Measurements from ENCODE around the gene LY6G5B. TPM values are rescaled to one million over a fixed set of nuclear protein-coding genes. Genes with fewer than 3 reads are reported as not detected.

The LY6G5B gene
- polyA plus RNA-seq, 1 of the 3 experiments (the other 2 are of a cell fraction) = 12.7 TPM

- Histone ChIP-seq H4K20me1 (ENCODE audit: insufficient read depth) (peaks cover 19% of the 10 kb centered on the region; the same call in 1 of the 2 replicates), H3K27ac (ENCODE audit: low read depth in 2 of 2, low read length in 1 of 2) (peak overlapping the region in 1 of 2 experiments; percentile 1; a peak in 2 of 4 replicates), H3F3A (replicated peaks; ENCODE audit: insufficient read depth) (peaks cover 36% of the 10 kb centered on the region), H2AFZ (ENCODE audit: low read depth) (no peak overlapping the region), H3K4me3 (ENCODE audit: low read depth in 2 of 2, low read length in 1 of 2) (no peak overlapping the region), H3K4me2 (no peak overlapping the region), H3K36me3 (replicated peaks in 1 of 2; ENCODE audit: control insufficient read depth in 1 of 2, insufficient read depth in 2 of 2, low read length in 1 of 2) (peaks cover 53 to 97% of the 10 kb centered on the region in 2 experiments), H3K27me3 (ENCODE audit: insufficient read depth) (no peaks in the 10 kb centered on the region), H3K79me2 (ENCODE audit: insufficient read depth) (peaks cover 19% of the 10 kb centered on the region; the same call in 1 of the 2 replicates), H3K9me3 (no peaks in the 10 kb centered on the region), H3K9ac (no peak overlapping the region), H3K4me1 (ENCODE audit: control insufficient read depth in 1 of 2, insufficient read depth in 2 of 2, low read depth in 1 of 2, low read length in 1 of 2) (no peaks in the 10 kb centered on the region; a peak in 1 of 4 replicates), H3K9me2 (no peaks in the 10 kb centered on the region)
- TF ChIP-seq POLR2AphosphoS5 (IDR thresholded peaks at IDR 0.05; ENCODE audit: low read depth, low read length) (0 out of 2 replicates have a peak, but pooled peaks have one; percentile 9), RAD21 (IDR thresholded peaks at IDR 0.05; ENCODE audit: low read length) (no peak)
- WGBS (ENCODE audit: low lambda C conversion rate) = 93% methylated on average over 26 of the region's 26 CpGs
- ChIA-PET POLR2A (interaction anchor here (1.0 to 1.1 kb wide), 2 partner anchors 19 to 28 kb away, joined by 3 read pairs; partner anchors contain the start of gene C6orf47), CTCF (interaction anchor here (1.4 kb wide), 1 partner anchor 11 kb away, joined by 4 read pairs; no protein-coding TSS in a partner anchor)
- DNase-seq = peak; percentile 22
Measured at GRCh38 chr6:31632279-31632946, 37.4 kb upstream of the LY6G5B start.

- H3K27me3 ChIP-seq (ENCODE audit: insufficient read depth) = no peaks in the 10 kb centered on the region
- WGBS (ENCODE audit: low lambda C conversion rate) = 98% methylated on average over 5 of the region's 7 CpGs
- H3K4me2 ChIP-seq = no peak overlapping the region
- no peaks in the 10 kb centered on the region for H3K9me3 ChIP-seq
- H3K9ac ChIP-seq = no peak overlapping the region
- H3K36me3 ChIP-seq (replicated peaks in 1 of 2; ENCODE audit: control insufficient read depth in 1 of 2, insufficient read depth in 2 of 2, low read length in 1 of 2) = peaks cover 44 to 96% of the 10 kb centered on the region in 2 experiments
- peaks cover 19% of the 10 kb centered on the region; the same call in 1 of the 2 replicates for H4K20me1 ChIP-seq (ENCODE audit: insufficient read depth)
- POLR2A ChIA-PET = interaction anchor here (1.0 to 1.3 kb wide), 4 partner anchors 10 to 27 kb away, joined by 3 to 11 read pairs (median 4); partner anchors contain the start of gene C6orf47
- CTCF ChIA-PET = interaction anchor here (0.6 to 1.4 kb wide), 3 partner anchors 10 to 416 kb away, joined by 3 to 4 read pairs (median 4); no protein-coding TSS in a partner anchor
- DNase-seq = peak; percentile 18
- H3K4me3 ChIP-seq (ENCODE audit: low read depth in 2 of 2, low read length in 1 of 2) = no peak overlapping the region
- H3K27ac ChIP-seq (ENCODE audit: low read depth in 2 of 2, low read length in 1 of 2) = no peak overlapping the region; a peak in 1 of 4 replicates
- H3F3A ChIP-seq (replicated peaks; ENCODE audit: insufficient read depth) = peaks cover 43% of the 10 kb centered on the region
- no peaks in the 10 kb centered on the region for H3K9me2 ChIP-seq
- no peak for TF ChIP-seq IRF3 (IDR thresholded peaks at IDR 0.05; ENCODE audit: low read depth, low read length)
- no peak overlapping the region for H2AFZ ChIP-seq (ENCODE audit: low read depth)
- H3K4me1 ChIP-seq (ENCODE audit: control insufficient read depth in 1 of 2, insufficient read depth in 2 of 2, low read depth in 1 of 2, low read length in 1 of 2) = no peaks in the 10 kb centered on the region; a peak in 1 of 4 replicates
- H3K79me2 ChIP-seq (ENCODE audit: insufficient read depth) = peaks cover 19% of the 10 kb centered on the region; the same call in 1 of the 2 replicates
Measured at GRCh38 chr6:31633447-31633846, 36.3 kb upstream of the LY6G5B start.

GRCh38 chr6:31634131-31634530 is 35.6 kb upstream of the LY6G5B start:
- H2AFZ ChIP-seq (ENCODE audit: low read depth) = no peak overlapping the region
- TF ChIP-seq TCF12 (IDR thresholded peaks at IDR 0.05) = 0 out of 2 replicates have a peak, but pooled peaks have one; percentile 27
- TF ChIP-seq ELF1 (IDR thresholded peaks at IDR 0.05) = no peak
- H3K27me3 ChIP-seq (ENCODE audit: insufficient read depth) = no peaks in the 10 kb centered on the region
- no peak overlapping the region for H3K4me2 ChIP-seq
- ChIA-PET CTCF (interaction anchor here (0.9 to 1.4 kb wide), 3 partner anchors 13 to 18 kb away, joined by 3 to 5 read pairs (median 4); partner anchors contain the start of gene BAG6), POLR2A (interaction anchor here (1.0 to 1.3 kb wide), 2 partner anchors 10 to 11 kb away, joined by 6 to 11 read pairs; no protein-coding TSS in a partner anchor)
- peaks cover 15% of the 10 kb centered on the region; the same call in 1 of the 2 replicates for H3K79me2 ChIP-seq (ENCODE audit: insufficient read depth)
- peaks cover 50% of the 10 kb centered on the region for H3F3A ChIP-seq (replicated peaks; ENCODE audit: insufficient read depth)
- no peaks in the 10 kb centered on the region for H3K9me2 ChIP-seq
- H3K4me3 ChIP-seq (ENCODE audit: low read depth in 2 of 2, low read length in 1 of 2) = no peak overlapping the region
- no peaks in the 10 kb centered on the region for H3K9me3 ChIP-seq
- peak overlapping the region in 1 of 2 experiments; percentile 28; a peak in 2 of 4 replicates for H3K27ac ChIP-seq (ENCODE audit: low read depth in 2 of 2, low read length in 1 of 2)
- H3K9ac ChIP-seq = no peak overlapping the region
- H3K36me3 ChIP-seq (replicated peaks in 1 of 2; ENCODE audit: control insufficient read depth in 1 of 2, insufficient read depth in 2 of 2, low read length in 1 of 2) = peaks cover 37 to 94% of the 10 kb centered on the region in 2 experiments
- no peak for DNase-seq
- peaks cover 19% of the 10 kb centered on the region; the same call in 1 of the 2 replicates for H4K20me1 ChIP-seq (ENCODE audit: insufficient read depth)
- H3K4me1 ChIP-seq (ENCODE audit: control insufficient read depth in 1 of 2, insufficient read depth in 2 of 2, low read depth in 1 of 2, low read length in 1 of 2) = no peaks in the 10 kb centered on the region; a peak in 1 of 4 replicates
- WGBS (ENCODE audit: low lambda C conversion rate) = 80% methylated on average over 3 of the region's 3 CpGs

Measured in SK-N-SH (cell line).